HEK293 (cell line): ENCODE results near the gene ZNF426.
"Not testable (repeated sequence)": the region's sequence is repeated elsewhere in the genome, so short reads cannot be mapped to it uniquely, and the experiment has no call there.

Source experiments
- CTCF ChIA-PET: fragments of 350-600 bp; formaldehyde crosslinking; extraction: SDS; loops from one replicate; lab custom pipeline; 2021; ENCODE audit warnings: antibody characterized with exemption; lab: Yijun Ruan, JAX
- POLR2A ChIA-PET: fragments of 300-600 bp; formaldehyde crosslinking; extraction: SDS; loops from one replicate; lab custom pipeline; 2020; ENCODE audit warnings: antibody characterized with exemption, inconsistent platforms; lab: Yijun Ruan, JAX
- H3K27ac ChIP-seq: fragments of 200-500 bp; sonication (Bioruptor generic); 2 replicates; pipeline ENCODE4 v1.5.1; 2014; ENCODE audit warnings: low read depth, low read length, control low read depth, inconsistent platforms; ENCODE audit errors: extremely low read depth
- H3K36me3 ChIP-seq, 2 experiments: fragments of 200-500 bp in 1 of 2; sonication (Bioruptor generic) in 1 of 2; 1 replicate in 1 of 2; 2 replicates in 1 of 2; pipeline ENCODE4 v1.5.1; 2014 to 2017; ENCODE audit warnings: inconsistent platforms in 2 of 2, low read length in 2 of 2; ENCODE audit not compliant: control insufficient read depth in 2 of 2, insufficient read depth in 1 of 2
- H3K4me1 ChIP-seq: fragments of 200-500 bp; sonication (Bioruptor generic); 2 replicates; pipeline ENCODE4 v1.5.1; 2014; ENCODE audit warnings: mild to moderate bottlenecking, low read length, inconsistent platforms; ENCODE audit not compliant: control insufficient read depth, insufficient read depth
- H3K4me3 ChIP-seq: 2 replicates; pipeline ENCODE4 v1.5.1; 2011; ENCODE audit warnings: low read depth, mild to moderate bottlenecking, control low read depth, low read length, moderate library complexity
- H3K9me3 ChIP-seq: fragments of 200-500 bp; sonication (Bioruptor generic); 2 replicates; pipeline ENCODE4 v1.5.1; 2014; ENCODE audit warnings: low read depth, low read length, inconsistent platforms; ENCODE audit not compliant: control insufficient read depth, insufficient read depth
- FEZF1 ChIP-seq: fragments of 450-650 bp; formaldehyde crosslinking; IDR thresholded peaks from 2 replicates; pipeline ENCODE4 v1.5.1; 2016; ENCODE audit warnings: missing biosample characterization, missing genetic modification characterization
- GLIS1 ChIP-seq: fragments of 450-650 bp; formaldehyde crosslinking; IDR thresholded peaks from 2 replicates; pipeline ENCODE4 v1.5.1; 2016; ENCODE audit warnings: missing biosample characterization, missing genetic modification characterization
- HOXA7 ChIP-seq: sonication (generic); formaldehyde crosslinking; IDR thresholded peaks from 2 replicates; pipeline ENCODE4 v1.8.1; 2022; ENCODE audit warnings: missing genetic modification reagents, borderline replicate concordance
- IKZF3 ChIP-seq: fragments of 450-650 bp; IDR thresholded peaks from 2 replicates; pipeline ENCODE4 v1.5.0; 2018; ENCODE audit warnings: missing biosample characterization, mild to moderate bottlenecking, missing genetic modification characterization, moderate library complexity
- KLF16 ChIP-seq: fragments of 450-650 bp; formaldehyde crosslinking; IDR thresholded peaks from 2 replicates; pipeline ENCODE4 v1.5.1; 2017; ENCODE audit warnings: missing biosample characterization, missing genetic modification characterization
- ZFP37 ChIP-seq: fragments of 450-650 bp; formaldehyde crosslinking; IDR thresholded peaks from 2 replicates; pipeline ENCODE4 v1.5.1; 2016; ENCODE audit warnings: missing biosample characterization, missing genetic modification characterization
- ZNF174 ChIP-seq: fragments of 450-650 bp; formaldehyde crosslinking; IDR thresholded peaks from 2 replicates; pipeline ENCODE4 v1.5.0; 2017; ENCODE audit warnings: missing biosample characterization, mild to moderate bottlenecking, missing genetic modification characterization
- ZNF239 ChIP-seq: fragments of 450-650 bp; formaldehyde crosslinking; IDR thresholded peaks from 2 replicates; pipeline ENCODE4 v1.5.1; 2016; ENCODE audit warnings: missing biosample characterization, missing genetic modification characterization
- ZNF24 ChIP-seq: fragments of 450-650 bp; formaldehyde crosslinking; IDR thresholded peaks from 2 replicates; pipeline ENCODE4 v1.5.1; 2016; ENCODE audit warnings: missing biosample characterization, missing genetic modification characterization
- ZNF292 ChIP-seq: fragments of 450-650 bp; formaldehyde crosslinking; IDR thresholded peaks from 2 replicates; pipeline ENCODE4 v1.5.1; 2016; ENCODE audit warnings: low read depth, missing biosample characterization, missing genetic modification characterization, borderline replicate concordance
- ZNF366 ChIP-seq: fragments of 450-650 bp; formaldehyde crosslinking; conservative IDR thresholded peaks from 2 replicates; pipeline ENCODE4 v1.5.1; 2016; ENCODE audit warnings: missing biosample characterization, missing genetic modification characterization
- ZNF521 ChIP-seq: fragments of 450-650 bp; formaldehyde crosslinking; IDR thresholded peaks from 2 replicates; pipeline ENCODE4 v1.5.1; 2017; ENCODE audit warnings: missing biosample characterization, mild to moderate bottlenecking, missing genetic modification characterization
- ZNF555 ChIP-seq: fragments of 450-650 bp; formaldehyde crosslinking; conservative IDR thresholded peaks from 2 replicates; pipeline ENCODE4 v1.5.1; 2017; ENCODE audit warnings: missing biosample characterization, mild to moderate bottlenecking, missing genetic modification characterization, inconsistent platforms
- ZNF768 ChIP-seq: fragments of 450-650 bp; formaldehyde crosslinking; IDR thresholded peaks from 2 replicates; pipeline ENCODE4 v1.5.1; 2018; ENCODE audit warnings: missing biosample characterization, mild to moderate bottlenecking, missing genetic modification characterization
- TF ChIP-seq, protein P1 (sequence below): fragments of 450-650 bp; formaldehyde crosslinking; IDR thresholded peaks from 2 replicates; pipeline ENCODE4 v1.5.1; 2016; ENCODE audit warnings: missing biosample characterization, missing genetic modification characterization
- TF ChIP-seq, protein P2 (sequence below): fragments of 450-650 bp; formaldehyde crosslinking; IDR thresholded peaks from 2 replicates; pipeline ENCODE4 v1.5.1; 2017; ENCODE audit warnings: missing biosample characterization, missing genetic modification characterization

The ZNF426 gene

DNA sequence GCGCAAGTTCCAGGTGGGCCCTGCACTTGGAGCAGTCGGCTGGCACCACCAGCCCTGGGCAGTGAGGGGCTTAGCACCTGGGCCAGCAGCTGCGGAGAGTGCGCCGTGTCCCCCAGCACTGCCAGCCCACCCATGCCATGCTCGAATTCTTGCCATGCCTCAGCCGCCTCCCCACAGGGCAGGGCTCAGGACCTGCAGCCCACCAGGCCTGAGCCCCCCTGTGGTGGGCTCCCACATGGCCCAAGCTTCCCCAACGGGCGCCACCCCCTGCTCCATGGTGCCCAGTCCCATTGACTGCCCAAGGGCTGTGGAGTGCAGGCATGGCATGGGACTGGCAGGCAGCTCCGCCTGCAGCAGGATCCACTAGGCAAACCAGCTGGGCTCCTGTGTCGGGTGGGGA is 9.4 kb upstream of the ZNF426 start:
- Histone ChIP-seq H3K9me3 (no peaks in the 10 kb centered on the region), H3K4me1 (no peaks in the 10 kb centered on the region), H3K27ac (no peak overlapping the region), H3K36me3 (no peaks in the 10 kb centered on the region), H3K4me3 (no peak overlapping the region)
- CTCF ChIA-PET: no interaction called here
- POLR2A ChIA-PET: interaction anchor here (0.6 kb wide), 1 partner anchor 287 kb away, joined by 6 read pairs; the partner anchor contains the start of gene PIN1
- TF ChIP-seq, protein P1, sequence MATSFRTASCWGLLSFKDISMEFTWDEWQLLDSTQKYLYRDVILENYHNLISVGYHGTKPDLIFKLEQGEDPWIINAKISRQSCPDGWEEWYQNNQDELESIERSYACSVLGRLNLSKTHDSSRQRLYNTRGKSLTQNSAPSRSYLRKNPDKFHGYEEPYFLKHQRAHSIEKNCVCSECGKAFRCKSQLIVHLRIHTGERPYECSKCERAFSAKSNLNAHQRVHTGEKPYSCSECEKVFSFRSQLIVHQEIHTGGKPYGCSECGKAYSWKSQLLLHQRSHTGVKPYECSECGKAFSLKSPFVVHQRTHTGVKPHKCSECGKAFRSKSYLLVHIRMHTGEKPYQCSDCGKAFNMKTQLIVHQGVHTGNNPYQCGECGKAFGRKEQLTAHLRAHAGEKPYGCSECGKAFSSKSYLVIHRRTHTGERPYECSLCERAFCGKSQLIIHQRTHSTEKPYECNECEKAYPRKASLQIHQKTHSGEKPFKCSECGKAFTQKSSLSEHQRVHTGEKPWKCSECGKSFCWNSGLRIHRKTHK (tag by site-specific recombination): no peak
- TF ChIP-seq ZNF174 (tag by site-specific recombination): no peak
- TF ChIP-seq ZNF366 (tag by site-specific recombination): no peak
- no peak for TF ChIP-seq ZNF24 (tag by site-specific recombination)
- no peak for TF ChIP-seq FEZF1 (tag by site-specific recombination)
- TF ChIP-seq HOXA7: no peak
- no peak for TF ChIP-seq IKZF3 (tag by site-specific recombination)
- no peak for TF ChIP-seq ZFP37
- TF ChIP-seq GLIS1 (tag by site-specific recombination): no peak
- no peak for TF ChIP-seq ZNF292 (tag by site-specific recombination)
- TF ChIP-seq ZNF239 (tag by site-specific recombination): no peak
- TF ChIP-seq KLF16: no peak
- TF ChIP-seq, protein P2, sequence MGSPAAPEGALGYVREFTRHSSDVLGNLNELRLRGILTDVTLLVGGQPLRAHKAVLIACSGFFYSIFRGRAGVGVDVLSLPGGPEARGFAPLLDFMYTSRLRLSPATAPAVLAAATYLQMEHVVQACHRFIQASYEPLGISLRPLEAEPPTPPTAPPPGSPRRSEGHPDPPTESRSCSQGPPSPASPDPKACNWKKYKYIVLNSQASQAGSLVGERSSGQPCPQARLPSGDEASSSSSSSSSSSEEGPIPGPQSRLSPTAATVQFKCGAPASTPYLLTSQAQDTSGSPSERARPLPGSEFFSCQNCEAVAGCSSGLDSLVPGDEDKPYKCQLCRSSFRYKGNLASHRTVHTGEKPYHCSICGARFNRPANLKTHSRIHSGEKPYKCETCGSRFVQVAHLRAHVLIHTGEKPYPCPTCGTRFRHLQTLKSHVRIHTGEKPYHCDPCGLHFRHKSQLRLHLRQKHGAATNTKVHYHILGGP (tag by site-specific recombination): no peak
- no peak for TF ChIP-seq ZNF768
- TF ChIP-seq ZNF521: no peak
- no peak for TF ChIP-seq ZNF555

DNA sequence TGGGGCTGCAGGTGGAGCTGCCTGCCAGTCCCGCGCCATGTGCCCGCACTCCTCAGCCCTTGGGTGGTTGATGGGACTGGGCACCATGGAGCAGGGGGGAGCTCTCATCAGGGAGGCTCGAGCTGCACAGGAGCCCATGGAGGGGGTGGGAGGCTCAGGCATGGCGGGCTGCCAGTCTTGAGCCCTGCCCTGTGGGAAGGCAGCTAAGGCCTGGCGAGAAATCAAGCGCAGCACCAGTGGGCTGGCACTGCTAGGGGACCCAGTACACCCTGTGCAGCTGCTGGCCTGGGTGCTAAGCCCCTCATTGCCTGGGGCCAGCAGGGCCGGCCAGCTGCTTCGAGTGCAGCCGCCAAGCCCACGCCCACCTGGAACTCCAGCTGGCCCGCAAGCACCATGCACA is 2.8 kb upstream of the ZNF426 start:
- H3K36me3 ChIP-seq, CTCF ChIA-PET, H3K9me3 ChIP-seq, H3K4me3 ChIP-seq, H3K27ac ChIP-seq, H3K4me1 ChIP-seq: not testable (repeated sequence)
- POLR2A ChIA-PET: interaction anchor here (0.6 kb wide), 1 partner anchor 65 kb away, joined by 4 read pairs; no protein-coding TSS in a partner anchor

DNA sequence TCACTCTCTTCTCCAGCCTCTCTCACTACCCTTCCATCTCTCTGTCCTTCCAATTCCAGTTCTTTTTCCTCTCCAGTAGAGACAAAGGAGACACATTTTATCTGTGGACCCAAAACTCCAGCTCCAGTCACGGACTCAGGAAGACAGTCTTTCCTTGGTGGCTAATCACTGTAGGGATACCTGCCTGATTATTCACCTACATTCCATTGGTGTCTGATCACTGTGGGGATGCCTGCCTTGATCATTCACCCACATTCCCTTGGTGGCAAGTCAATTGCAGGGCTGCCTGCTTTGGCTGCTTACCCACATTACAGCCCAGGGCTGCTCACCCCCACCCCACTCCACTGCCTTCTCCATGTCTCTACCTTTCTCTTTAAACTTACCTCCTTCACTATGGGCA is 1.5 kb upstream of the ZNF426 start:
- POLR2A ChIA-PET, H3K4me1 ChIP-seq, H3K9me3 ChIP-seq, H3K4me3 ChIP-seq, H3K27ac ChIP-seq, CTCF ChIA-PET: not testable (repeated sequence)
- peaks cover 15 to 20% of the 10 kb centered on the region in 2 experiments for H3K36me3 ChIP-seq

DNA sequence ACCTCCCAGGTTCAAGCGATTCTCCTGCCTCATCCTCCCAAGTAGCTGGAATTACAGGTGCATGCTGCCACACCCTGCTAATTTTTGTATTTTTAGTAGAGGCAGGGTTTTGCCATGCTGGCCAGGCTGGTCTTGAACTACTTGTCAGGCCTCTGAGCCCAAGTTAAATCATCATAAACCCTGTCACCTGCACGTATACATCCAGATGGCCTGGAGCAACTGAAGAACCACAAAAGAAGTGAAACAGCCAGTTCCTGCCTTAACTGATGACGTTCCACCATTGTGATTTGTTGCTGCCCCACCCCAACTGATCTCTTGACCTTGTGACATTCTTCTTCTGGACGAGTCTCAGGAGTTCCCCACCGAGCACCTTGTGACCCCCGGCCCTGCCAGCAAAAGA is 756 bp upstream of the ZNF426 start:
- CTCF ChIA-PET, H3K4me3 ChIP-seq, POLR2A ChIA-PET, H3K9me3 ChIP-seq, H3K4me1 ChIP-seq, H3K27ac ChIP-seq: not testable (repeated sequence)
- peaks cover 22 to 27% of the 10 kb centered on the region in 2 experiments for H3K36me3 ChIP-seq
